HG03432 (cell line): ENCODE measurements around the gene ETFA.

Experiments
- ATAC-seq: cut with Tn5 transposase; IDR thresholded peaks from one replicate; pipeline ENCODE4 v1.9.1; 2021; ENCODE audit warnings: mild to moderate bottlenecking, moderate library complexity; ENCODE audit not compliant: unreplicated experiment

Gene ETFA

GRCh38 chr15:76223521-76223920, 87.7 kb downstream of the ETFA start:
- no peak for ATAC-seq

GRCh38 chr15:76222159-76222558, 89.1 kb downstream of the ETFA start:
- ATAC-seq = no peak

GRCh38 chr15:76221085-76221767, 90.0 kb downstream of the ETFA start:
- ATAC-seq = no peak

GRCh38 chr15:76217882-76218217, 93.4 kb downstream of the ETFA start:
- no peak for ATAC-seq

DNA sequence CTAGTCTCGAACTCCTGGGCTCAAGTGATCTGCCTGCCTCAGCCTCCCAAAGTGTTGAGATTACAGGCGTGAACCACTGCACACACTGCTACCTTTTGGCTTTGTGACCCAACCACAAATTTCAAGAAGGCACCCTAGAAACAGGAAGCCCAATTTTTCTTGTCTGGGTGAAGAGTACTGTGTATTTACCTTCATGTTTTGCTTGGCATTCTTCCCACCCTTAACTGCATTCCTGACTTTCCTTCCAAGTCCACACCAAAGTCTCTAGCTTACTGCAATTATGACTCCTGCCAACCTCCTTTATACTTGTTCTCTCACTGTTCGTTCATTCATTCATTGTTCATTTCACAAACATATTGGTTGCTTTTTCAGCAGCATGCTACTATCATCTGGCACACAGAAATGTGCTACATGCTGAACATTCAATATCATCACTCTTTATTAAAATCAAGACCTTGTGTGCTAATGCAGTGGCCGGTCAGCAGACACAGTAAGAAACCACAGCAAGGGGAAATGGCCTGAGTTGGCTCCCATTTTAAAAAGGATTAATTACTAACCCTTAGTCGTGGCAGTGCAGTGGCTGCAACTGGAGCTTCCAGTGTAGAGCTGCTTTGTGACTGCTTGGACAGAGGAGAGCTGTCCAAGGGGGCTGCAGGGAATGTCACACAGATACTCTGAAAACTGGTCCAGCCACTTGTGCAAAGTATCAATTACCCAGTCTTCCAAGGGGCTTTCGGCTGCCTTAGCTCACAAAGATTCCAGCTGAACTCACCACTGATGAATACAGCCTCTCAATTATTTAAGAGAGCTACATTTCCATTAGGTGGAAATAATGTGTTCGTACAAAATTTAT, 94.0 kb downstream of the ETFA start:
- ATAC-seq = no peak

DNA sequence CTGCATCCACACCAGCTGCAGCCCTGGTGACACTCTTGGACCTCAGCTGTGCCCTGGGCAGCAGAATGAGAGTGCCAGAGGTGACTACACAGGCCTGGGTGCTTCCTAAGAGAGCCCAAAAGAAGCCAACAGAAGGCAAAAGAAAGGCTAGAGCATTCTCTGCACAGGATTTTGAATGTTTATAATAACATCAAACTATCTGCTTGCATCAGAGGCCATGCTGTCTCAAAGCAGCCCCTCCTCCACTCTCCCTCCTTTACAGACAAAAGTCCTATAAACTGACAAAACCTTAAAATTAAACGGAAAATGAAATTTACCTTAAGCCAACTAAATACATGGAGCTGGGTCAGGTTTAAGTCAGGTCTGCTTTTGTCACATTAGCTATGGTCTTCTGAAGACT, 95.6 kb downstream of the ETFA start:
- no peak for ATAC-seq

GRCh38 chr15:76209942-76210341, 101.3 kb downstream of the ETFA start:
- ATAC-seq = no peak

GRCh38 chr15:76209523-76209922, 101.7 kb downstream of the ETFA start:
- ATAC-seq = no peak

DNA sequence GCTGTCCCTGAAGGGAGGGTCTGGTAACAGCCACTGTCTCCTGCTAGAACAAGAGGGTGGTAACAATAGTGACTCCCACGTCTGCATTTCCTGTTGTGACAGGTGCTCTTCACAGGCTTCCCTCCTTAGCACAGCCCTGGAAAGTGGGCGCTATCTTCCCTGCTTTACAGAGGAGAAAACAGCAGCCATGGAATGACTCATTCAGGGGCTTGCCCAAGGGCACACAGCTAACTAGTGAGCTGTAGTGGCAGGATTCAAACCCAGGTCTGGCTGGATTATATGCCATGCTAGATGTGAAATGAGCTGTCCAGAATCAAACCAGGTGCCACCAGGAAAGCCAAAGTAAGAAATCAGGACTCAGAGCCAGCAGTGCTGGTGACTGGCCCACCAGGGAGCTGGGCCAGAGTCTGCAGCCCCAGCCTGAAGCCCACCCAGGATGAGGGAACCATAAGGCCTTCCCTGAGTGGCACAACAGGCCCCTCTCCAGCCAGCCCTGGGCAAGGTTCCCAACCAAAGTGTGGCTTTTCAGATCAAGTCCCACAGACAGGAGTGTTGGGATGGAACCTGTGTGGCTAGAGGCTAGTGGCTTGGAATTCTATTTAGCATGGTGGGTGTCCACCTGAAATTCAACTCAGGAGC, 102.4 kb downstream of the ETFA start:
- ATAC-seq = no peak

DNA sequence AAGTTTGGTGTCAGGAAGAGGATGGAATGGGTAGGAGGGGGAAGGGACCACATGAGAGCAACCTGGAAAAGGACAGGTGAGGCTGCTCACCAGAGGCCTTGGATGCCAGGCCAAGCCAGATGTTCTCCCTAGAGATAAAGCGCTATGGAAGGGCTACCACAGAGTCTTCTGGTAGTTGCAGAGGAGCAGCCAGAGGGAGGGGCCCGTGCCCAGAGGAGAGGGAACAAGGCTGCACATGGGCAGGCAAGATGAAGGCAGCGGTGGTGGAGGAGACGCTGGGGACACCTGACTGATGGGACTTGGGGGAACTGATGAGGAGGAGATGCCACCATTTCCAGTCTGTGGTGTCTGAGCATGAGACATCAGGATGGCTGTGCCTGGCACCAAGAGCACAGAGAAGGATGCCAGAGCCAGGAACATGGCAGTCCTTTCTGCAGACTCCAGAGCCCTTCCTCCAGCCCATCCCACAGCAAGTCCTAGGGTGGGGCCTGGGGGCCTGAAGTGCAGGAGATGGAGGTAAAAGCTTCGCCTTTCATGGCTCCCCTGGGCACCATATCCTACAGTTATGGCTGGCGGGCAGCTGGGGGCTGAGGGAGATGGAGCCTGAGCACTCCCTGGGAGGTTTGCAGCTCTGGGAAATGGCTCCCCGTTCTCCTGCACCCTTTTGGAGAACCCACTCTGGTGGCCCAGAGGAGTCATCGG, 103.0 kb downstream of the ETFA start:
- ATAC-seq = no peak

DNA sequence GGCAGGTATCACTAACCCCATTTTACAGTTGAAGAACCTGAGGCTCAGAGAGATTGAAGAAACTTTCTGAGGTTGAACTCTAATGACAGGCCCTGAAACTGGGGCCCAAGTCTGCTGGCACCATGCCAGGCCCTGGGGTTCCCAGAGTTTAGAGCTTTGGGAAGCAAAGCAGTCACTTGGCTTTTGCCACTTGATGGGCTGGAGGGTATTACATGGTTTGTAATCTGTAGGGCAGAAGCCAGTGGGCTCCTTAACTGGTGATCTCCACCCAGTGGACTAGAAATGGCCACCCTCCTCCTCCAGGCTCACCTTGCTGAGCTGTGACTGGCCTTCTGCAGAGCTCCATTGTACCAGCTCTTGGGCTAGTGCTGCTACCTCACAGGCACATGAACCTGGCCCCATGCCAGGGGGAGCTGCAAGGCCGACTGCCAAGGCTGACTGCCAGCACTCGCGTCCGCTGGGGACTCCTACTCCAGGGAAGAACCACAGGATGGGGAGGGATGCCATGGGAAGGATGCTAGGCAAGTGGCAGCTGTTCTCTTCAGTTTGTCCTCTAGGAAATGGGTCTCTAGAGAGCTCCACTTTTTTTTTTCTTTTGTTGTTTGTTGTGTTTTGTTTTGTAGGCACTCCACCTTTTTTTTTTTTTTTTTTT, 104.8 kb downstream of the ETFA start:
- no peak for ATAC-seq

GRCh38 chr15:76204916-76205460, 106.3 kb downstream of the ETFA start:
- ATAC-seq = no peak

- no peak for ATAC-seq
Measured at GRCh38 chr15:76204109-76204845, 107.0 kb downstream of the ETFA start.

DNA sequence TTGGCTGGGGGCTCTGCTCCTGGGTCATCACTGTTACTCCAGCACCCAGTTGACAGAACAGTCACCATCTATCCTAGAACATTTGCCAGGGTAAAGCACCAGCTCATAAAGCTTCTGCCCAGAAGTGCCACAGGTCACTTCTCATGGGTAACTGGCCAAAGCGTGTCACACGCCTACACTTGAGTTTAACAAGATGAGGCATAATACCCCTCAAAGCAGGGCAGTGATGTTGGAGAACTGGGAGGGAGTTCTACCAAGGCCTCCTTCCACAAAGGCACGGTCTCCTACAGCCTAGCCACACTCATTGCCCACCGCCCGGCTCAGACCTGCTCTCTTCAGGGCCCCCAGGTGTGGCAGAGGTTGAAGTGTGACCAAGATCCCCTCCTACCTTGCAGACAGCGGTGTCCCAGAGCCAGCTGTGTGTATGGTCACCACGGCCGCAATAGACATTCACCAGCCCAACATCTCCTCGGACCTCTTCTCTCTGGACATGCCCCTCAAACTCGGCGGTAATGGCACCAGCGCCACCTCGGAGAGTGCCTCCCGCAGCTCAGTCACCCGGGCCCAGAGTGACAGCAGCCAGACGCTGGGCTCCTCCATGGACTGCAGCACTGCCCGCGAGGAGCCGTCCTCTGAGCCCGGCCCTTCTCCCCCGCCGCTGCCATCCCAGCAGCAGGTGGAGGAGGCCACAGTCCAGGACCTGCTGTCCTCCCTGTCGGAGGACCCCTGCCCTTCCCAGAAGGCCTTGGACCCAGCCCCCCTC, 107.7 kb downstream of the ETFA start:
- ATAC-seq = no peak

- ATAC-seq = no peak
Measured at GRCh38 chr15:76201536-76202255, 109.6 kb downstream of the ETFA start.

- ATAC-seq = no peak
Measured at GRCh38 chr15:76200641-76201105, 110.6 kb downstream of the ETFA start.

DNA sequence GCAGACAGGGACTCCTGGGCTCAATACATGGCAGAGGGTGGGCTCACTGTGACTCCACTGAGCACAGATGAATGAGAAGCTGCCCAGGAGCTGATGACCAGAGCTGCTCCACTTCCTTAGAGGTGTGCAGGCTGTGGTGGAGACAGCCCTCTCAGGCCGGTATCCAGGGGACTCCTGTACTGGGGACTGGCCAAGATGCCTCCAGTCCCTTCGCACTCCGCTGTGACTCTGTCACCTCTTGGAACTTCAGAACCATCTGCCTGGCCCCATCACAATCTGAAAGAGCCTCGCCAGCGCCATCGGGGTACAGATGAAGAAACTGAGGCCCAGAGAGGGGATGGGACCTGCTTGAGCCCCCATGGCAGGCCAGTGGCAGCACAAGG, 111.2 kb downstream of the ETFA start:
- no peak for ATAC-seq
